NCI-H510A (cell line): ENCODE data around the gene VAMP5.
"Not testable (repeated sequence)": the region's sequence is repeated elsewhere in the genome, so short reads cannot be mapped to it uniquely, and the experiment has no call there.

Source experiments
- DNase-seq: peaks from one replicate; lab custom pipeline; 2025; lab: John Stamatoyannopoulos, UW

VAMP5 gene

GRCh38 chr2:85601771-85602475, 17.7 kb downstream of the VAMP5 start:
- DNase-seq = no peak

- peak; percentile 94 for DNase-seq
These were observed 18.4 kb downstream of the VAMP5 start, which contains the start of gene TMEM150A for GRCh38 chr2:85602476-85603234. Gene TMEM150A (minus strand): TSS chr2:85602698. CDS start chr2:85601948, 750 bp downstream.

DNA sequence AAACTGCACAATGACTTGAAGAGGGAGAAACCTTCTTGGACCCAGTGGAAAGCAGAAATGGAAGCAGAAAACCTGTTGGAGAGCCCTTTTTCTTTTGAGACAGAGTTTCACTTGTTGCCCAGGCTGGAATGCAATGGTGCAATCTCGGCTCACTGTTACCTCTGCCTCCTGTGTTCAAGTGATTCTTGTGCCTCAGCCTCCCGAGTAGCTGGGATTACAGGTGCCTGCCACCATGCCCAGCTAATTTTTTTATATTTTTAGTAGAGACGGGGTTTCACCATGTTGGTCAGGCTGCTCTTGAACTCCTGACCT, 19.9 kb downstream of the VAMP5 start:
- not testable (repeated sequence) for DNase-seq

- no peak for DNase-seq
These were observed 20.5 kb downstream of the VAMP5 start for GRCh38 chr2:85604568-85605339.

DNA sequence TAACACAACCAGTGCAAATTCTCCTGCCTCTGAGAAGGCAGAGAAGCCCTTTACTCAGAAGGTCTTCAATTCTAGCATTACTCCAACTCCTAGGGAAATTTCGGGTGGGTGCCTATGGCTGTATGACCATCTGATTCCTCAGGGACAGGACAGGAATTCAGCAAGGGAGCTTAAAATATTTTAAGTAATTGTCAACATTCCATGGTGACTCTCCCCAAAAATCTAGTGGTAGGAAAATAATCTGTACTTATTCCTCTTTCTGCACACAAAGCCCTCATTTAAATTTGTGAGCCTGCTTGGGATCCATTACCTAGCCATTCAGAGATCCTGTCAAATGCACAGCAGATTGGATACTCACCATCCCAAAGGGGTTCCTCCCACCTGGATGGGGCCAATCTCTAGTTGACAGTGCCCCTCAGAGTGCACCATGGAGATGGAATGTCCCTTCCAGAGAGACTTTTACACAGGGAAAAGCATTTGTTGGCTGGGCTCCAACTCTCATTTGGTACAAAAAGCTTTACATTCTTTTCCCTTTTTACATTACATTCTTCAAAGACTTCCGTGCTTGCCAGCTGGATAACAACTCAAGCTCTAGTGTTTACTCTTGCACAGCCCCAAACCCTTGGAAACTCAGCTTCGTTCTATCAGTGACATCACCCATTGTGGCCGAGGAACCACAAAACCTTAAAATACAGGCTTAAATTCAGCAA, 21.3 kb downstream of the VAMP5 start:
- no peak for DNase-seq

DNA sequence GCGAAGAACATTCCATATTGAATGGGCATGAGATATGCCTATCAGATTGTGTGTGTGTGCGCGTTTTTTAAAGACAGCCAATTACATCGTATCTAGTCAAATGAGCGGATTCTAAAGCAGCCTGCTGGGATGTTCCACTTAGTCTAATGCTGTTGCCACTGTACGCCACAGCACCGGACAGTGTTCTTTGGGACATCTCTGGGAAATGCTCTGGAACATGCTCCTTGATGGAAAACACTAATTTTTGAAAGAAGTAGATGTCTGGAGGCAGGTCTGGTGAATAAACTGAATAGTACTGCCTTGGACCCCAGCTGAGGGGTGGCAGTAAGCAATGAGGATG, 21.9 kb downstream of the VAMP5 start:
- DNase-seq = no peak

- DNase-seq = no peak
These were observed 23.3 kb downstream of the VAMP5 start for GRCh38 chr2:85607268-85608215.

DNA sequence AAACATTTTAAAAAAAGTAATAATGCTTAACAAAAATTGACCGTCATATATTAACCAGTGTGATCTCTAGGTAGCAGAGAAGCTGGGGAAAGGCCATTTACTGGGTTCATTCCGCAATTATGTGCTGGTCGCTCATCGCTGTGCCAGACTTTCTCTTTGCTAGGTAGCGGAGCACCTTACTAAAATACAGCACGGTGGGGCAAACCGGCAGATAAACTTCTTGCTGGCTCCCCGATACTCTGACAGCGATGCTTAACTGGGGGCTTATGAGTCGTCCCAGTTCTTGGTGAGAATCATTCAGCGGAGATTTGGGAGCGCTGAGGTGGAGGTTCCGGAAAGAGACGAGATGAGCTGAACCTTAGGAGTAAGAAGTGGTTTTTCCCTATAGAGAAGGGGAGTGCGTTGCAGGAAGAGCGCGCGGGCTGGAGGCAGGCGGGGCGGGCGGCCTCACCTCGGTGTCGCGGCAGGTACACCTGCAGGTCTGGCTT, 27.0 kb downstream of the VAMP5 start:
- peak; percentile 27 for DNase-seq

- DNase-seq = peak; percentile 90
These were observed 27.7 kb downstream of the VAMP5 start, which contains the start of gene C2orf68 for GRCh38 chr2:85611705-85612587. Gene C2orf68 (minus strand): TSS chr2:85612066. CDS start chr2:85611984, 82 bp downstream.

- DNase-seq = no peak
These were observed 29.7 kb downstream of the VAMP5 start for GRCh38 chr2:85613717-85614515.

GRCh38 chr2:85614757-85615156, 30.5 kb downstream of the VAMP5 start:
- not testable (repeated sequence) for DNase-seq

DNA sequence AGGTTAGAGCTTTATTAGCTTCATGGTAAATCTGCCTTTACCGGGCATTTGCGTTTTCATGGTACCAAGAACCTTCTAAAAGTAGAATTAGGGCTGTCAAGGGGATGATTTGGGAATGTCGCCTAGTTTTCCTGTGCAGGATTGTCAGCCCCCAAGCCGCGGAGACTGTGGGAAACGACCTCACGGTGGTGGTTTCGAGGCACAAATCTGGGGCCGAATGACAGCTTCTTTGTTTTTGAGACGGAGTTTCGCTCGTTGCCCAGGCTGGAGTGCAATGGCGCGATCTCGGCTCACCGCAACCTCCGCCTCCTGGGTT, 31.1 kb downstream of the VAMP5 start:
- no peak for DNase-seq

DNA sequence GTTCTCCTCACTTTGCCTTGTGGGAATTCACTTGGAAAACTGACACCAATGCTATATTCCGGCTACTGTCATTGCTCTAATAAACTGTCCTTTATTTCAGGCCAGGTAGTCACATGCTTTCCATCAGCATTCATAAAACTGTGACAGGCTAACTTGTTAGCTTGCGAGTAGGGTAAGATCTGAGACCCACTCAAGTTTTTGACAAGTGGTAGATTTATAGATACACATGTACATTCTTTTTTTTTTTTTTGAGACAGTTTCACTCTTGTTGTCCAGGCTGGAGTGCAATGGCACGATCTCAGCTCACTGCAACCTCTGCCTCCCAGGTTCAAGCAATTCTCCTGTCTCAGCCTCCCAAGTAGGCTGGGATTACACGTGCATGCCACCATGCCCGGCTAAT, 33.5 kb downstream of the VAMP5 start:
- not testable (repeated sequence) for DNase-seq

- no peak for DNase-seq
These were observed 35.4 kb downstream of the VAMP5 start for GRCh38 chr2:85619617-85620016.

DNA sequence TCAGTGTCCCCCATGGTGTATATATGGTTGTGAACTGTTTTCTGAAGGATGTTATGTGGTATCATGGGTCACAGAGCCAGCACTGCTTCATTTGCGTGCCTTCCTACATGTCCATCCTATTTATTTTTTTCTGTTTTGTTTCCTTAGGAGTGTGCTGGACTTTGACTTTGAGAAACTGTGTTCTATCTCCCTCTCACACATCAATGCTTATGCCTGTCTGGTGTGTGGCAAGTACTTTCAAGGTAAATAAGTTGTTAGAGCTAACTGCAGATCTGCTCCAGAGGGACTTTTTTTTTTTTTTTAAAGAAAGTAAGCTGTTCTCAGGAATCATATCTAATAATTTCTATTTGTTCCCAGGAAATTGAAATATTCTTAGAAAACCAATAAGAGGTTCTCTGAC, 37.1 kb downstream of the VAMP5 start:
- DNase-seq = no peak

DNA sequence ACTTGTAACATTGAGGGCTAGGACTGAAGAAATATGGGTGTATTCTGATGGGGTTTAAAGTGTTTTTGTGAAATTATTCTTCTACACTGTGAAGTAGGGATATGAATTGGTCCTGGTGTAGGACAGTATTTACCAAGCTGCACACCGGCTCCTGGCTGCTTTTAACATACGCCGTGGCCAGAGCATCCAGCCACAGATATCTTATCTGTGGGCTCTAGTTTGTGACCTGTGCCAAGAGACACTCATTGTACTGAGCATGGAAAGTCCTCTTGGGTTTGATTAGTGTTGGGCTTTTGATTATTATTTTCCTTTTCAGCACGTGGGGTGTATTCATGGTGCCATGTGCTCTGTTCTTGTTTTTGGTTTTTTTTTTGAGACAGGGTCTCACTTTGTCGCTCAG, 39.8 kb downstream of the VAMP5 start:
- no peak for DNase-seq

GRCh38 chr2:85628658-85629057, 44.4 kb downstream of the VAMP5 start:
- no peak for DNase-seq

GRCh38 chr2:85631316-85631715, 47.1 kb downstream of the VAMP5 start:
- no peak for DNase-seq

- no peak for DNase-seq
These were observed 50.8 kb downstream of the VAMP5 start for GRCh38 chr2:85635011-85635410.
